Hypothalamus (tissue), 51 donors: Measurements from ENCODE around the gene CEP72.

Experiments
- DNase-seq, 51 donors: peaks; one replicate each; lab custom pipeline; 2025; lab: John Stamatoyannopoulos, UW

CEP72 gene

DNA sequence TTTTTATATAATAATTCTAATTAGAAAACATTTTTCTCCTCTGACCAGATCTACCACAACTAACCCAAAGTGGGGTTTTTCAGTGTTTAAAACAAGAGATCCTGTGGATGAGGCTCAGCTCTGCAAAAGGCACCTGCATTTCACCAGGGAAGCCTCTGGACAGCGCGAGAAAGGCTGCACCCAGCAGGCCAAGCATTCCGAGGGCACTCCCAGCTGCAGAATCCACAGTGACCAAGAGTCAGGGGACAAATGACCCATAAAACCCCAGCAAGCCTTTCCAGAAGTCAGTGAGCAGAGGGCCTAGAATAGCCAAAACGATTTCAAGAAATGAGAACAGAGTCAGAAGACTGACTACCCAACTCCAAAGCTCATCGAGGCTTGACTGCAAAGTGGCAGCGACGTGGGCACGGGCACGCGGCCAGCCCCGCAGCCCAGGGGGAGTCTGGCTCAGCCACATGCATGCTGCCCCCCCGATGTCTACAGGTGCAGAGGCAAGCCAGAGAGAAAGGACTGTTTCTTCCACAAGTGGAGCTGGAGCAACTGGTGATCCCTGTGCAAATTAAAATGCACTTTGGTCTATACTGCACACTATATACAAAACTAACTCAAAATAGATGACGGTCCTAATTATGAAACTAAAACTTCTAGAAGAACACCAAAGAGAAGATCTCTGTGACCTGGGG is 54.8 kb downstream of the CEP72 start:
- peak in 1 of 51 donors; percentile 26 for DNase-seq

DNA sequence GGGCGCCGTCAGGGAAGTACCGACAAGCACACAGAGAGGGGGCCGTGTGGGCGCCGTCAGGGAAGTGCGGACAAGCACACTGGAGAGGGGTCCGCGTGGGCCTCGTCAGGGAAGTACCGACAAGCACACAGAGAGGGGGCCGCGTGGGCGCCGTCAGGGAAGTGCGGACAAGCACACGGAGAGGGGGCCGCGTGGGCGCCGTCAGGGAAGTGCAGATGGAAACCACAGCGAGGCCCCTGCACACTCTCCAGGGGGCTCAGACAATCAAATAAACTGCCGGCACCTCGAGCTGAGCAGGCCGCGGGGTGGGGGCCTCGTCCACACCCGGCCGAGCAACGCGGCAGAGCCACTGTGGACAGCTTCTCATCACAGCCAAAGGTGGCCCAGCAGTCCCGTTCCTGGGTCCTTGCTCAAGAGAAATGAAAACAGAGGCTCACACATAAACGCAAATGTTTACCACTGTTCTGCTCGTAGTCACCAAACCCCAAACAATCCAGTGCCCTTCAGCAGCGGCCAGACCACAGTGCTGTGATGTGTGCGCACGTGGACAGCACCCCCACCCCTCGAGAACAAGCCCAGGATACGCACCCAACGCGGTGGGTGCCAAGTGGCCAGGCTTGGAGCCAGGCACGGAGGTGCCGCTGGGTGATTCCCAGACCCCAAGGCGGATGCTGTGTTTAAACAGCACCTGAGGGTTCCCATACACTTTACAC is 56.3 kb downstream of the CEP72 start:
- DNase-seq: peak in 7 of 51 donors; percentile 6 to 59 (median 40)

DNA sequence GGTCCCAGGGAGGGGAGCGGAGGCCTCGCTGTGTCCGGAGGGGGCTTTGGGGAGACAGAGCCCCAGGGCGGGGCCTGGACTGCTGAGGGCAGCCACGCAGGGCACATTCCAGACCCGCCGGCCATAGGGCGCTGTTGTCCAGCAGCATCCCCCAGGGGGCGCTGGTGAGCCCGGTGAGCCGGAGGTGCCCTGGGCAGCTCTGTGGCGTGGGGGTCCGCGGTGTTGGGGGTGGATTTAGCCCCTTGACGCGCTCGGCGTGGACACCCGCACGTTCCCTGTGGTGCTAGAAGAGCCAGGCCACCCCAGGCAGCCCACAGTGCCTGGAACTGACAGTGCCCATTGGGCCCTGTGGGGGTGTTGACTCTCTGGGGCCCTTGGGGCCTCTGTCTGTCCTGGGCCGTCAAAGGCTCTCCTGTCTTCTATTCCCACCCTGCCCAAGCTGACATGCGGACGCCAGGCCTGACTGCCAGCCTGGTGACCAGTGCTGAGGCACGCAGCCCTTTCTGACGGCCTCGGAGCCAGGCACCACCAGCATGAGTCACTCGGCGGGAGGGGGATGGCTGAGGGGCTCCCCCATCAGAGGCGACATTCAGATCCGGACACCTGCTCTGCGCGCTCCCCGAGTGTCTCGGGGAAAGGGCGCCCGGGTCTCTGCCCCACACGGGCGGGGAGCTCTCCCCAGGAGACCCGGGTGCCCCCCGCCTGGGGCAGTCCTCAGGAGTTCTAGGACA is 57.1 kb downstream of the CEP72 start:
- DNase-seq: peak; percentile 22 to 96 (median 86)

DNA sequence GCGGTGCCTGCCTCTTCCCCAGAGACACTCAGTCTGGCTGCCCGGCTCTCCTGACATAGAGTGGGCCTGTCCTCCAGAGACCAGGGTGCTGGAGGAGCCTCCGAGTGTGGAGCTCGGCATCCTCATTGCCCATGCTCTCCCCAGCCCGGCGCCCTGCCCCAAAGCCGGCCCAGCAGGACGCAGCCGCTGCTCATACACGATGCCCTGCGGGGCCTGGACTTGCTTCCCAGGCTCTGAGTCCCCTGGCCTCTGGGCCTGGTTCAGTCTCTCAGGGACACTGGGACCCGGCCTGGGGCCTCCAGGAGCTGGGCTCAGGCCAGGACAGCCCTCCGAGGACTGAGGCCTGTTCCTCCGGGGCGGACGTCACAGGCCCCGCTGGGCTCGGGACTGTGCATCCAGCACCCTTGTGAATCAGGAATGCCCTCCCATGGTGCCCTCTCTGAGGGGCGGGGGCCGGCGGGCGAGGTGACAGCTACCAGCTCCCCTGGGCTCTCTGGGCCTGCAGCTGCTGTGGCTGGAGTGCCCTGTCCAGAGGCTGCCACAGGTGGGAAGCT is 57.8 kb downstream of the CEP72 start:
- peak in 4 of 51 donors; percentile 52 to 77 (median 64) for DNase-seq

DNA sequence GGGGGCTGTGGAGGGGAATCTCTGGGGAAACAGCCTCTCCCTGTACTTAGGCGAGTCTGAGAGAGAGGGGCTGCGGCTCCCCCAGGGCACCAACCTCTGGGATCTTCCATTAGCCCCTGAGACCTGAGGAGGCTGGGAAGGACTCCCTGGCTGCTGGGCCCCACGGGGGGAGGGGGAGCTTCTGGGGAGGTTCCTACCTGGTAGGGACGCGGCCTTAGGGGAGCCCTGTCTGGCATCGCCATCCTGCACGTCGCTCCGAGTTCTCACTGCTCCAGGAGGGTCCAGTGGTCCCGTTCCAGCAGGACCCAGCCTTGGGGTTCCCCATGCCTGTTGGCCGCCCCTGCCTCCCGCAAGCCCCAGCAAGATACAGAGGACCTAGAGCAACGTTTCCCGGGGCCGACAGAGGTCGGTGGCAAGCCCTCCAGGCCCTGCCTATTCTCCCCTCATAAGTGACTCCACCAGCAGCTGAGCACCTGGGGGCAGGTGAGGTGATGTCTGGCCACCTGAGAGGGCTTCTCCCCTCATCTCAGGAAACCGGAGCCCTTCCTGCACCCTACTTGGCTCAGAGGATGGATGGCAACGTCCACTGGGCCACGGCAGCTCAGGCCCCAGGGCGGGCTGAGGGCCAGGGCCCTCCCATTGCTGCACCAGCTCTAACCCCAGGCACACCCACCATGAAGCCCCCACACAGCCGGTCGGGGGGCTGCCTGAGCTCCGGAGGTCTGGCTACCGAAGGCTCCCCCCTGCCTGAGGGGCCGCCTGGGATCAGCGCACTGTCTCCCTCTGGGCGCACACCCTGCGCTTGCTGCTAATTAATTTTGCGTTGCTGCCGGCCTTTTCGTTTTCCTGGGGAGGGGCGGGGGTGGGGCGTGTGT is 58.5 kb downstream of the CEP72 start:
- DNase-seq: no peak

DNA sequence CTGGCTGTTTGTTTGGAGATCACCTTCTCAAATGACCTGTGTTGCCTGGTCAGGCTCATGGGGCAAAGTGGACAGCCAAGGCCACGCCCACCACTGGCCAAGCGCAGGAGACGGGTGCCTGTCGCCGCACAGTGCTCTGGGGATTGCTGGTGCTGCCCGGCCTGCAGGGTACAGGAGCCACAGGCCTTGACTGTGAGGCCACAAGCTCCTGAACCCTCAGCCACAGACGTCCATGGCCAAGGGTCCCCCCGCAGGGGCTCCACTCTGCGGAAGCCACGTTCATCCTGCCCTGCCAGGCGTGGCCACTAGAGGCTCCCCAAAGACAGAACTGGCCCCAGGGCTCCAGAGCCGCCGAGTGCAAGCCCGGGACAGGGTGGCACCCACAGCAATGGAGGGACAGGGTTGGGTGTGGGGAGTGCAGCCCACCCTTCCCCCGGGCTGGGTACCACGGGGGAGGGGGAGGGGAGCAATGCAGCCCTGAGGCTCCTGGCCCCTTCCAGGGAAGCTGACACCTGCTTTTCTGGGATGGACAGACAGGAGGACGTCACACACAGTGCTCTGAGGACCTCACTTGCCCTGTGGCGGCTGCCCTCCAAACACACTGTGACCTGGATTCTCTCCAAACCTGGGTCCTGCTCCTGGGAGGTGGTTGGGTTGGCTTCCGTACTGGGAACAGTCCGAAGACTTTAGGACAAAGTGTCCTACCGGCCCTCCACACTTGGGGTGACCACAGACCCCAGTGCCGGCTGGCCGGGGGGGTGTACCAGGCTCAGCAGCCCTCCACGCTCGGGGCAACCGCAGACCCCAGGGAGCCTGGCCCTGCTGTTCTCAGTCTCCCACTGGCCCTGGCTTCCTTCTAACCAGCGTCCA is 59.6 kb downstream of the CEP72 start:
- peak in 49 of 51 donors; percentile 16 to 89 (median 66) for DNase-seq

DNA sequence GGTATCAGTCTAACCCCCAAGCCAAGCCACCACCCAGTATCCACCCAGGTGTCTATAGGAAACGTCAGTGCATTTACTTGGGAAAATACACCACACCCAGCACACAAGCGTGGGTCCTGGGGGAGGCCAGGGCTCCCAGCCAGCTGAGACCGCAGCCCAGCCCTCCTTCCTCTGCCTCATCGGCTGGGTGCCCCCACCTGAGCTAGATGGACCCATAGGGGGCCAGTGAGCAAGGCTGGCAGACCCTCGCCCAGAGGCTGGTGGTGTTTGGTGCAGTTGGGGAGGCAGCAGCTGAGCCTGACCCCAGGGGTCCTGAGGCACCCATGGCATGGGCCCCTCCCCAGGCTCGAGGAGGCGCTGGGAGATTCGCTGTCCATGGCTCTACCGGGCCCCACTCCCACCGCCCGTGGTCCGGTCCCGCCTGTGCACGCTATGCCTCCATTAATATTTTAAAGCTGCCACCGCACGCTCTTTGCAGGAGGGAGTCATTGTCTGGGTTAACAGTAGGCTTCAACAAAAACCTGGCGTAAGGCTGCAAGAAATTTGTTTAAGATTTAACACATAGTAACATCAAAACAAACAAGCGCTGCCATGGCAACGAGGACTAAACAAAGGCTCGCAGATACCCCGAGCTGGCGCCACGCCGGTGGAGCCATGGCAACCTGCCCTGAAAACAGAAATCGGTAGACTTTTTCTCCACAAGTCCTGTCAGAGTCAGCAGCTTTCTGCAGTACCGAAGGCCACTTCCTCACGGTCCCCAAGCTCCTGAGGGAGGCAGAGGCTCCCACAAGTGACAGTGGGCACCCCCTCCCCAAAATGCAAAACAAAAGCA is 60.4 kb downstream of the CEP72 start:
- DNase-seq: peak in 46 of 51 donors; percentile 8 to 80 (median 50)

DNA sequence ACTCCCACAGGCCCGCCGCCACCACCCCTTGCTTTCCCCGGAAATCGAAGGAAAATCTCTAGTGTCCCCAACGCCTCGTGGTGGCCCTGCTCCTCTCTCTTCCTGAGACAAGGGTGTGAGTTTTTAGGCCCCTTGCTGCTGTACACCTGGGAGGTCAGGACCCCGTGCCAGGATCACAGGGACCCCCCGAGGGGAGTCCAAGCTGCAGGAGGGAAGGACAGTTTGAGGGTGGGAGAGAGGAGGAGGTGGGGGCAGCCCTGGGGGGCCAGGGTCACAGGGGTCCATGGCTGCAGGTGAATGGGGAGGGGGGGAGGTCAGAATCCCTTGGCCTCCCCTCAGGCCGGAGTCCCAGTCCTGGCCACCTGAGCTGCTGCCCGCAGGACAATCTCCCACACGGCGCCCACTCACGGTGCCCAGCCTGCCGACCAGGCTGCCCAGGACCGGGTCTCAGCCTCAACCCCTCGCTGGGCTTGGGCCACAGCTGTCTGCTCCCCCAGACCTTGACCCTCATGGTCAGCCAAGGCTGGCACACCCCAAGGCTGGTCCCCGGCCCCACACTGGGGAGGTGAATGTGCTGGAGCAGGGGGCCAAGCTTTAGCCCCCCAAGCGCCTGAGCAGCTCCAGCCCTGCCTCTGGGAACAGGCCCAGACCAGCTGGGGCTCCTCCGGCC is 61.2 kb downstream of the CEP72 start:
- no peak for DNase-seq

DNA sequence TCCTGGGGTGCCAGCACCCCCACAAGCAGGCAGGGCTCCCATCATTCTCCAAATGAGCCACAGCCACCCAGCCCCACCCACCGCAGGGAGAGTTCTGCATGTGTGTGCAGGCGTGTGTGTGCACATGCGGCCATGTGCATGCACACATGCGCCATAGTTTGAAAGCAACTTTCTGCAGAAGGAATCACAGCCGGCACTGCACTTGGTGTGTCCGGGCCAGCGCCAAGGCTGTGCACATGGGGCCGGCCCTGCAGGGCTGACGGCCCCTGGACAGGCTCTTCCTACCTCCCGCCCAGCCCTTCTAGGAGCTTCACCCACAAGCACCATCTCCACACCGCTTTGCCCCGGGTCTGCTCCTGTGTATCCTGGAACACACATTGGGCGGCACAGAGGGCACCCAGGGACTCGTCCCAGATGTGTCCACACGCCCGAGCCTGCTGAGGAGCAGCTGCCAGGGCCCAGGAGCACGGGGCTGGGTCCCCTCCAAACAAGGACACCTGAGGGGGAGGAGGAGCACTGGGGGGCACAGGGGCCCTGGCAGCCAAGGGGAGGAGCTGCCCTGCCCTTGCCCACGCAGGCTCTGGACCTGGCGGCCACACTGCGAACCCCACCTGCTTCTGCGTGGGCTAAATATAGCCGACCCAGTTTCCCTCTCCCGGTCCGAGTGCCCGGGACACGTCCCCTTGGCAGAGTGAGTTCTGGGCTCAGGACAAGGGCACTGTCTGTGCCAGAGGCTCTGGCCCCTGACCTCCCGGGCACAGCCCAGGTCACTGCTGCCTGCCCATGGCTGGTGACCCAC is 61.9 kb downstream of the CEP72 start:
- DNase-seq: peak in 2 of 51 donors; percentile 27 to 41

DNA sequence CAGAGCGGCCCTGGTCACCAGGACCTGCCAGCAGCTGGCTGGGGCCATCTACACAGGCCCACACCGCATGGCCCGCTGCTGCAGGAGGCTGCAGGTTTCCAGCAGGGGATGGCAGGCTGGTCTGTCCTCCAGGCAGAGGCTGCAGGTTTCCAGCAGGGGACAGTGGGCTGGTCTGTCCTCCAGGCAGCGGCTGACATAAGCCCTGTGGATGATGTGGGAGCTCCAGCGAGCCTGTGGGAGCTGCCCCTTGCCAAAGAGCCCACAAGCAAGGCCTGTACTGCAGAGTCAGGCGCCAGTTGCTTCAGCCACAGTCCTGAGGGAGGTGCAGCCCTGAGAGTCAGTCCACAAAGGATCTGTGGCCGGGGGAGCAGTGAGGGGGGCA is 62.5 kb downstream of the CEP72 start:
- peak in 13 of 51 donors; percentile 14 to 66 (median 51) for DNase-seq

DNA sequence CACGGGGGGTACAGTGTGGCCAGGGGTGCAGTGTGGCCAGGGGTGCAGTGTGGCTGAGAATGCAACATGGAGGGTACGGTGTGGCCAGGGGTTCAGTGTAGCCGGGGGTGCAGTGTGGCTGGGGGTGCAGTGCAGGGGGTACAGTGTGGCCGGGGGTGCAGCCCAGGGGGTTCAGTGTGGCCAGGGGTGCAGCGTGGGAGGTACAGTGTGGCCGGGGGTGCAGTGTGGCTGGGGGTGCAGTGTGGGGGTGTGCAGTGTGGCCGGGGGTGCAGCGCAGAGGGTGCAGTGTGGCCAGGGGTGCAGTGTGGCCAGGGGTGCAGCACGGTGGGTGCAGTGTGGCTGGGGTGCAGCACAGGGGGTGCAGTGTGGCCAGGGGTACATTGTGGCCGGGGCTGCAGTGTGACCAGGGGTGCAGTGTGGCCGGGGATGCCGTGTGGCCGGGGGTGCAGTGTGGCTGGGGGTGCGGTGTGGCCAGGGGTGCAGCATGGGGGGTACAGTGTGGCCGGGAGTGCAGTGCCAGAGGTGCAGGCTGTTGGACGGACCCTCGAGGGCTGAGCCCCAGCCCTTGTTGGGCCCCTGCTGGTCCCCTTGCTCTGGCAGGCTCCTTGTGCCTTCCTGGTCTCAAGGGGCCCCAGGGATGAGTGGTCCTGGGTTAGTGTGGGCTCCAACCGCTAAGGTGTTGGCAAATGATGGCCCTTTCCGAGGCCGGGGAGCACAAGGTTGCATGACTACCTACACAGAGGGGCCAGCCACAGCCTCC is 63.2 kb downstream of the CEP72 start:
- DNase-seq: no peak

DNA sequence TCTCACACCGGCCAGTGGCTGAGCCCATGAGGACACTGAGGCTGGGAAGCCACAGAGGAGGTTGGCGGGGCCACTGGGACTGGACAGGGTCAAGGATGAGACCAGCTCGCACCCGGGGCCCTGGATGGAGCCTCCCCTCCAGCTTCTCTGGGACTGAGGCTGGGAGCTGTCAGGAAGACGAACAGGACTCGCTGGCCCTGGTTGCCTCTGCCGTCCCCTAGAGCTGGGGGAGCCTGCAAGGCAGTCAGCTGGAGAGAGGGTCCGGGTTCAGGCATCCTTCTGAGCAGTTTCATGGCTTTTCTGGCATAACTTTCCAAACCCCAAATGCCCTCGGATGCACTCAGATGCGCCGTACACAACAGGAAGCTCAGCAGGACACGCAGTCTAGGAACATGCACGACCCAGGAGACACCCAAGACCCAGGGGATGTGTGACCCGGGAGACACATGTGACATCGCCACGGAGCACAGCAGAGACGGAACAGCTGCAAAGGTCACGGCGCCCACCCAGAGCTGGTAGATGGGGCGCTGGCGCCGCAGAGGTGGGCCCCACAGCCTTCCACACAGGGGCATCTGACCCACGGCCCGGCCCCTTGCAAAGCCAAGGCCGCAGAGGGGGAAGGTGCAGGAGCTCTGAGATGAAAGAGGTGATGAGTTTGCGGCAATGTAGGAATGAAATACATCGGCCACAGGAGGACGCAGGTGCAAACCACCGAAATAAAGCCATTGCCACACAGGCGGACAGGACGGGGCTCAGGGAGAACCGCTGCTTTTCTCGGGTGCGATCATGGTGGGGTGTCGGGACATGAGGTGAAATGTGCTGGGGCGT is 63.9 kb downstream of the CEP72 start:
- no peak for DNase-seq

DNA sequence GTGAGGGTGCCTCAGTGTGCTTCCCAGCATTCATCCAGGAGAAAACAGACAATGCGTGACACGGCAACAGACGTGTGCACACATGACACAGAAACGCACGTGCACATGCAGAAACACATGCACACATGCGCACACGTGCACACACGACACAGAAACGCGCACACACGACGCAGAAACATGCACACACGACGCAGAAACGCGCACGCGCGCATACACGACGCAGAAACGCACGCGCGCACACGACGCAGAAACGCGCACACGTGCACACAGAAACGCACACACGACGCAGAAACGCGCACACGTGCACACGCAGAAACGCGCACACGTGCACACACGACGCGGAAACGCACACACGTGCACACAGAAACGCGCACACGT is 64.5 kb downstream of the CEP72 start:
- DNase-seq: no peak

DNA sequence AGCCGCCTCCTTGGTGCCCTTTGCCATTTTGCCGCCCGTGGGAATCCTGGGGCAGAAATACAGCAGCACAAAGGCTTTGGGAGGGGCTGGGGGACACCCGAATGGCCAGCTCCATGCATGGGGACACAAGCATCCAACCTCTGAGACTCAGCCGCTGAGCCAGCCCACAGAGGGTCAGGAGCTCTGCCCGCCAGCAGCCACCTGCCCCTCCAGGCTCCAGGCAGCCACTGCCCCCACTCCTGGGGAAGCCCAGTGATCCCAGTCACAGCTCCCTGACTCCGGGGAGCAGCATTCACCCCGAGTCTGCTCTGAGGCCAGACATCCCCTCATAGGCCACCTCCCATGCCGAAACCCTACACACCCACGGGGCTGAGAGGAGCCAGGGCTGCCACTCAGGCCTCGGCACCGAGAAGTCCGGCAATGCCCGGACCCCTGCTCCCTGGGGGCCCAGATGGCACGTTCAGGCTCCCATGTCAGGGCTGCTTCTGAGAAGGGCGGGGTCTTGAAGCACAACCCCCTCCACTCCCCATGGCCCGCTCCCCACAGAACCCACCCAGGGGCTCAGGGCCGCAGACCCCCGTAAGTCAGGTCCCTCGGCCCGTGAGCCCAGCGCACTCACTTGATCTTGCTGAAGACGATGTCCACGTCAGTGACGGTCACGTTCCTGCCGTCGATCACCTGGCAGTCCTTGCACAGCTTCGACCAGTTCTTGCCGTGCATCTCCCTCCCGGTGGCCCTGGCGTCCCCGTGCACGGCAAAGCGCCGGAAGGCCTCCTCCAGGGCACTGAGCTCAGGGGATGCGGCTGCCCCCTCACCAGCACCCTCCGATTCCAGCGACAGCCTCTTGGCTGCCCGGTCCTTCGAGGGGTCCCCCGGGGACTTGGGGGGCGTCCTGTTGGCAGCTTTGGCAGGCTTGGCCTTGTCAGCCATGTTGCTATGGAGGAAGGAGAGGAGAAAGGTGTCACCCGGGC is 65.3 kb downstream of the CEP72 start:
- no peak for DNase-seq
